22Rv1 (cell line): ENCODE results near the gene SOX12.
A peak's percentile ranks its signal among the peaks of the same experiment; 100 is the strongest.

Source experiments
- CTCF ChIP-seq: fragments of 450-650 bp; IDR thresholded peaks from 2 replicates; pipeline ENCODE4 v1.5.1; 2017; ENCODE audit warnings: mild to moderate bottlenecking
- ZFX ChIP-seq: fragments of 450-650 bp; IDR thresholded peaks from 2 replicates; pipeline ENCODE4 v1.6.1; 2017; ENCODE audit warnings: antibody characterized with exemption, borderline replicate concordance

- TF ChIP-seq CTCF (peak; percentile 13), ZFX (no peak)
Observed at GRCh38 chr20:297098-297924, 28.0 kb upstream of the SOX12 start, which contains the start of gene ZCCHC3.
